BLaER1 treated with 17β-estradiol and CSF1 and Interleukin-3, amounts not matched to agents 10 nM and 100 nM (cell line): ENCODE results near the gene HS3ST5.
"Not testable (repeated sequence)": the region's sequence is repeated elsewhere in the genome, so short reads cannot be mapped to it uniquely, and the experiment has no call there.

ENCODE experiments used
- H3K27ac ChIP-seq, 11 experiments: shearing (Covaris generic); formaldehyde crosslinking; 2 replicates each; pipeline ENCODE4 v1.8.1; 2022
- H3K27me3 ChIP-seq, 11 experiments: shearing (Covaris generic); formaldehyde crosslinking; 2 replicates each; pipeline ENCODE4 v1.8.1; 2022
- H3K36me3 ChIP-seq, 11 experiments: shearing (Covaris generic); formaldehyde crosslinking; 2 replicates each; pipeline ENCODE4 v1.8.1; 2022
- H3K4me1 ChIP-seq, 10 experiments: shearing (Covaris generic); formaldehyde crosslinking; 2 replicates each; pipeline ENCODE4 v1.8.1; 2022
- H3K4me2 ChIP-seq, 11 experiments: shearing (Covaris generic); formaldehyde crosslinking; 2 replicates each; pipeline ENCODE4 v1.8.1; 2022
- H3K4me3 ChIP-seq, 10 experiments: shearing (Covaris generic); formaldehyde crosslinking; 2 replicates each; pipeline ENCODE4 v1.8.1; 2022
- H3K9ac ChIP-seq, 11 experiments: shearing (Covaris generic); formaldehyde crosslinking; 2 replicates each; pipeline ENCODE4 v1.8.1; 2022
- H3K9me3 ChIP-seq, 11 experiments: shearing (Covaris generic); formaldehyde crosslinking; replicated peaks in 1 of 11; 2 replicates each; pipeline ENCODE4 v1.8.1; 2022
- H4K20me1 ChIP-seq, 11 experiments: shearing (Covaris generic); formaldehyde crosslinking; 2 replicates each; pipeline ENCODE4 v1.8.1; 2022
- Cebpa-rat ChIP-seq, 11 experiments: shearing (Covaris generic); IDR thresholded peaks; 2 replicates each; pipeline ENCODE4 v1.8.1; 2022

The HS3ST5 gene

DNA sequence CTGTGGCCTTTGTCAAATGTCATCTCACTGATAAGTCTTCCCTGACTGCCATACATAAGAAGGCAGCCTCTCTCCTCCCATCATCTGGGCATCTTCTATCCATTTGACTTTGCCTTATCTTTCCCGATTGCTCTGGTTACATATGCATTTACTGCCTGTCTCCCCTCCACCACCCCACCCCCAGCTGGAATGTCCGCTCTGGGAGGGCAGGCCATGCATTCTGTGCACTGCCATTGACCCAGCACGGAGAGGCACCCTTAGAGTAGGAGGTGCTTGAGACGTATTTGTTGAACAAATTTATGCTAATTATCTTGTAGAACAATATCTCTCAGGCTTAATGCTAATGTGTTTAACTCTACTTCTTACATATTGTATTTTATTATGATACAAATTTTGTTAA lies 188.0 kb downstream of the HS3ST5 start:
- H3K9ac ChIP-seq: no peak overlapping the region
- peaks cover 0 to 8% (median 5%) of the 10 kb centered on the region in 10 experiments; a peak in 7 of 20 replicates for H3K4me1 ChIP-seq
- no peaks in the 10 kb centered on the region for H3K36me3 ChIP-seq
- no peak overlapping the region for H3K4me3 ChIP-seq
- no peaks in the 10 kb centered on the region for H4K20me1 ChIP-seq
- H3K27ac ChIP-seq: no peak overlapping the region
- peak overlapping the region in 7 of 11 experiments; percentile 4 to 45 (median 16); a peak in 6 of 22 replicates for H3K4me2 ChIP-seq
- H3K27me3 ChIP-seq: no peaks in the 10 kb centered on the region
- no peak for TF ChIP-seq Cebpa-rat (IDR thresholded peaks at IDR 0.05)
- H3K9me3 ChIP-seq: no peaks in the 10 kb centered on the region

GRCh38 chr6:114153448-114153847 lies 189.4 kb downstream of the HS3ST5 start:
- Histone ChIP-seq H3K27me3 (no peaks in the 10 kb centered on the region), H3K9ac (no peak overlapping the region), H3K27ac (no peak overlapping the region), H3K4me1 (peaks cover 0 to 8% (median 5%) of the 10 kb centered on the region in 10 experiments; a peak in 7 of 20 replicates), H3K9me3 (no peaks in the 10 kb centered on the region), H3K4me2 (no peak overlapping the region), H4K20me1 (no peaks in the 10 kb centered on the region), H3K36me3 (no peaks in the 10 kb centered on the region), H3K4me3 (no peak overlapping the region)
- no peak for TF ChIP-seq Cebpa-rat (IDR thresholded peaks at IDR 0.05)

DNA sequence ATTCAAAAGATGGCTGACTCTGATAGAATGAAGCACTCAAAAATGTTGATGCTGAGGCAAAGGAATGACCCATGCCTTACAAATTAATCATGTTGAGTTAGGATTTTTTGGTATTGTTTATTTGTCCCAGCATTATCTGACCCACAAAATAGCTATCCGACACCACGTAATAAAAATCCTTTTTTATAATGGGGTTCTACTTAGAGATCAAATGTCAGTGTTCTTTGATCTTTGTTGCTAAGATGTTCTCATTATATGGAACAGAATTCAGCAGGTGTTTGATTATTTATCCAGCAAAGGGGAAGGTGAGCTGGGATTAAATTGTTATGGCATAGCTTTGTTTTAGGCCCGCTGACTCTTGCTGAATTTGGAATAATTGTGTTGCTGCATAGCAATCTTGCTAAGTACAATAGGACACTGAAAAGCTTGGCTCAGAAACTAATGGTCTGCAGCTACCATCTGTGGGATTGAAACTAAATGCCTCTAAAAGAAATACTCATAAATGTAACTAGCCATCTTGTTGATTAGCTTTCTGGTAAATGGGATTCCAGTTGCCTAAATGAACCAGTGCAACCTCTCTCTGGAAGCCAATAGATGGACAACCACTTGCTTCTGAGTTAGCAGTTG lies 191.6 kb downstream of the HS3ST5 start:
- Histone ChIP-seq H3K4me2 (no peak overlapping the region), H3K9ac (no peak overlapping the region), H3K27ac (no peak overlapping the region), H4K20me1 (no peaks in the 10 kb centered on the region), H3K36me3 (no peaks in the 10 kb centered on the region), H3K9me3 (peaks cover 0 to 15% (median 9%) of the 10 kb centered on the region in 11 experiments; a peak in 11 of 22 replicates), H3K4me3 (no peak overlapping the region), H3K27me3 (no peaks in the 10 kb centered on the region), H3K4me1 (peaks cover 0 to 8% (median 5%) of the 10 kb centered on the region in 10 experiments; a peak in 7 of 20 replicates)
- TF ChIP-seq Cebpa-rat (IDR thresholded peaks at IDR 0.05): no peak

DNA sequence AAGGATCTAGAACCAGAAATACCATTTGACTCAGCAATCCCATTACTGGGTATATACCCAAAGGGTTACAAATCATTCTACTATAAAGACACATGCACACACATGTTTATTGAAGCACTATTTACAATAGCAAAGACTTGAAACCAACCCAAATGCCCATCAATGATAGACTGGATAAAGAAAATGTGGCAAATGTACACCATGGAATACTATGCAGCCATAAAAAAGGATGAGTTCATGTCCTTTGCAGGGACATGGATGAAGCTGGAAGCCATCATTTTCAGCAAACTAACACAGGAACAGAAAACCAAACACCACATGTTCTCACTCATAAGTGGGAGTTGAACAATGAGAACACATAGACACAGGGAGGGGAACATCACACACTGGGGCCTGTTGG lies 193.6 kb downstream of the HS3ST5 start:
- H3K27me3 ChIP-seq, H3K4me3 ChIP-seq, H3K27ac ChIP-seq, H3K4me2 ChIP-seq, H3K4me1 ChIP-seq, H3K36me3 ChIP-seq, H4K20me1 ChIP-seq, H3K9ac ChIP-seq: not testable (repeated sequence)
- H3K9me3 ChIP-seq: peaks cover 0 to 15% (median 9%) of the 10 kb centered on the region in 11 experiments; a peak in 11 of 22 replicates

DNA sequence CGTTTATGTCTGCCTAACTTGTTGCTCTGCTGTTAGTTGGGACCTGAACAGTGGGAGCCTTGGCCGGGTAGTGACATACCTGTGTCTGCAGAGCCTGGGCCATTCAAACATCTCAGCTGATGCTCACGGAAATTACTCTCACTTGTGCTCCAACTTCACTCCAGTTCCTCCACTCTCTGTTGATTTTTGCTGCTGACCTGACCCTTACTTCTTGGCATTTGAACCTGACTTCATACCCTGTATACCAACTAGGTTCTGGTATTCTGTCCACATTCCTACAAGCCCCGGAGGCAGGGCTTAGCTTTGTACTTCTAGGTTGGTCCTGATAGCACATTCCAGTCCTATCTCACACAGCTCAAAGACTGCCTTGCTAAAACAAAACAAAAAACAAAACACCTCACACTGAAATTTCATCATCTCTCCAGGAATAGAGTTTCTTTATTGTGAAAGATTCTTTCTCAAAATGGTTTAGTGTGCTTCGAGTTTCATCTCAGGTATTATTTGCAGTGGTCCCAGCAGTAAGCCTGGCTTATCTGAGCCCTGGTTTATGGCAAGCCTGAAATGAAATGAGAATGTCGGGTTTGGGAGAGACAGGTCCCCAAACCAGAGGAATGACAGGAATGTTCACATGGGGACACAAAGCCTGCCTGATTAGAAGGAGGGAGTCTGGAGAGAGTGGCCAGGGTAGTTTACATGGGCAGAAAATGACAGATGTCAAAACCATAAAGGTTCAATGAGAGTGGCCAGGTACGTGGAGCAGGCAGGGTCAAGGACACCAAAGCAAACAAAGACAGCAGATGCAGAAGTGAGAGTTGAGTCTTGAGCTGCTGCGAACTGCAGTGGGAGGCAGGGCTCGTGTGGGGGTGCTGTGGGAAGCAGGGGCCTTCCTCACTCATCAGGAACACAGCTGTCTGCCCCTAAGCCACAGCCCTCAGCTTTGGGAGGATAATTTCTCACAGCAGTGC lies 197.7 kb downstream of the HS3ST5 start:
- H3K9me3 ChIP-seq: peaks cover 0 to 15% (median 9%) of the 10 kb centered on the region in 11 experiments; a peak in 11 of 22 replicates
- H3K4me1 ChIP-seq: no peaks in the 10 kb centered on the region
- H3K27me3 ChIP-seq: no peaks in the 10 kb centered on the region
- no peak overlapping the region for H3K4me3 ChIP-seq
- no peak overlapping the region for H3K4me2 ChIP-seq
- H4K20me1 ChIP-seq: no peaks in the 10 kb centered on the region
- TF ChIP-seq Cebpa-rat (IDR thresholded peaks at IDR 0.05): no peak
- H3K36me3 ChIP-seq: no peaks in the 10 kb centered on the region
- no peak overlapping the region for H3K9ac ChIP-seq
- H3K27ac ChIP-seq: no peak overlapping the region

DNA sequence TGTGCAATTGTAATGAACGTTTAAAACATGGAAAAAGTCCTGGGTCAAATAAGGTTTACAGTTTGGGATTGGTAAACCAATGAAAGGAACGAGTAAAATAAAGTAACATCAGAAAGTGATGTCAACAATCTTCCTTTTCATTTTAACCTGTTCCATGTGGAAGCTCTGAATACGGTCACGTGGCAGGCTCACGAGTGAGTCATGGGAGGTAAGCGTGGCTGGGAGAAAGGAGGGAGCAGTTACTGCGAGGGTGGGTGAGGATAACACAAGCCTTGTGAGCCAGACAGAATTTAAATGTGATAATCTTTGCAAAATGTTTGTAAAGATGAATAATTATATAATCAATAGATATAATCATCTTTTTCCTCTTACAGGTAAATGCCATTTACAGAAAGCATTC lies 200.6 kb downstream of the HS3ST5 start:
- no peak overlapping the region for H3K9ac ChIP-seq
- no peaks in the 10 kb centered on the region for H3K4me1 ChIP-seq
- H3K9me3 ChIP-seq: peaks cover 0 to 10% (median 5%) of the 10 kb centered on the region in 11 experiments; a peak in 11 of 22 replicates
- no peak for TF ChIP-seq Cebpa-rat (IDR thresholded peaks at IDR 0.05)
- H3K27ac ChIP-seq: no peak overlapping the region
- no peaks in the 10 kb centered on the region for H4K20me1 ChIP-seq
- H3K27me3 ChIP-seq: no peaks in the 10 kb centered on the region
- H3K4me2 ChIP-seq: no peak overlapping the region
- H3K4me3 ChIP-seq: no peak overlapping the region
- H3K36me3 ChIP-seq: no peaks in the 10 kb centered on the region

GRCh38 chr6:114140416-114140815 lies 202.4 kb downstream of the HS3ST5 start:
- H3K4me2 ChIP-seq: no peak overlapping the region
- no peaks in the 10 kb centered on the region for H3K36me3 ChIP-seq
- H3K4me1 ChIP-seq: no peaks in the 10 kb centered on the region
- no peak for TF ChIP-seq Cebpa-rat (IDR thresholded peaks at IDR 0.05)
- H4K20me1 ChIP-seq: no peaks in the 10 kb centered on the region
- H3K9me3 ChIP-seq: no peaks in the 10 kb centered on the region
- no peaks in the 10 kb centered on the region for H3K27me3 ChIP-seq
- no peak overlapping the region for H3K9ac ChIP-seq
- H3K4me3 ChIP-seq: no peak overlapping the region
- no peak overlapping the region for H3K27ac ChIP-seq

- Histone ChIP-seq H3K9ac (no peak overlapping the region), H3K36me3 (no peaks in the 10 kb centered on the region), H4K20me1 (no peaks in the 10 kb centered on the region), H3K27me3 (no peaks in the 10 kb centered on the region), H3K27ac (no peak overlapping the region), H3K4me2 (no peak overlapping the region), H3K4me3 (no peak overlapping the region), H3K9me3 (no peaks in the 10 kb centered on the region), H3K4me1 (no peaks in the 10 kb centered on the region)
- TF ChIP-seq Cebpa-rat (IDR thresholded peaks at IDR 0.05): no peak
Measured at GRCh38 chr6:114138577-114139248, 204.1 kb downstream of the HS3ST5 start.

- Histone ChIP-seq H3K9me3 (no peaks in the 10 kb centered on the region), H3K4me3 (no peak overlapping the region), H4K20me1 (no peaks in the 10 kb centered on the region), H3K9ac (no peak overlapping the region), H3K4me1 (no peaks in the 10 kb centered on the region), H3K27ac (no peak overlapping the region), H3K36me3 (no peaks in the 10 kb centered on the region), H3K4me2 (no peak overlapping the region), H3K27me3 (no peaks in the 10 kb centered on the region)
- TF ChIP-seq Cebpa-rat (IDR thresholded peaks at IDR 0.05): no peak
Measured at GRCh38 chr6:114135363-114135971, 207.4 kb downstream of the HS3ST5 start.
